DMS79 (cell line): ENCODE results near the gene DGKG.

Experiments
- DNase-seq: peaks from one replicate; lab custom pipeline; 2025; lab: John Stamatoyannopoulos, UW

Gene DGKG

DNA sequence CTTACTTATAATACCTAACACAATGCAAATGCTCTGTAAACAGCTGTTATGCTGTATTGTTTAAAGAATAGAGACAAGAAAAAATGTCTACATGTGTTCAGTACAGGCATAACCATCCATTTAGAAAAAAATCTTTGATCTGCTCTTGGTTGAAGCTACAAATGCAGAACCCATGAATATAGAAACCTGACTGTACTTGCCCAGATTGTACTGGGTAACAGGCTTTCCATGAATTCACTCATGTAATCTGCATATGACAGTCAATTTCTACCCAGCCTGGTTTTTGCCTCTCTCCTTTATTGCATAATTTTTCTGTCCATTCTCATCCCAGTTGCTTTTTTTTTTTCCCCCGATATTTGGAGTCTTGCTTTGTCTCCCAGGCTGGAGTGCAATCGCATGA is 190.5 kb downstream of the DGKG start:
- DNase-seq, result no peak

DNA sequence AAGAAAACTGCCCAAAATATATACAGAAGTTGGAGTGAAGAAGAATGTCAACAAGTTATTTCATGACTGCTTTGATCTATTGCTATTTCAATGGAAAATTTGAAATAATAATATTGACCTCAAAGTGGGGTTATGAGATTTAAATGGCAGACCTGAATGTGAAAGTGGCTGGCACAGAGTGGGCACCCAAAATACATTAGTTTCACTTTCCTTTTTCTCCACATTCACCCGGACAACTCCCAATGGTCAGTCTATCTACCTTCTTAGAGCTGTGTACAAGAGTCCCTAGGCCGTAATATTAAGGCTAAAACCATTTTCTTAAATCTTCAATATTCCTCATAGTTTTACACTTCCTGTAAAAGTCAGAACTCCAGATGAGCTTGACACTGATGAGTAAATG is 191.5 kb downstream of the DGKG start:
- no peak for DNase-seq

DNA sequence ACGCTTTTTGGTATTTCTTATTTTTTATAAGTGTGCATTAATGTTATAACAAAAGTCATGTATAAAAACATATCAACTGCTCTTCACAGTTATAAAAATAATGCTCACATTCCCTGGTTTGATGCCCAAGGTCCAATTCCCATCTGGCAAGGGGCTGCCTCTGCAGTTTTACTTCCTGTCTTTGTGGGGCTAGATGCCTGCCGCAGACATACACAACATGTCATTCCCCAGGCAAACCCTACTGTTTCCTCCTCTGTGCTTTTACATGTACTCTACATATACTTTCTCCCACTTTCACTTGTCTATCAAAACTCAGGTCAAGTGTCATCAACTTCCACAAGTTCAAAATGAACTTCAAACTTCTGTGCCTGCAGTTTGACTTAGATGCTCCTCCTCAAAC is 192.7 kb downstream of the DGKG start:
- DNase-seq, result no peak

DNA sequence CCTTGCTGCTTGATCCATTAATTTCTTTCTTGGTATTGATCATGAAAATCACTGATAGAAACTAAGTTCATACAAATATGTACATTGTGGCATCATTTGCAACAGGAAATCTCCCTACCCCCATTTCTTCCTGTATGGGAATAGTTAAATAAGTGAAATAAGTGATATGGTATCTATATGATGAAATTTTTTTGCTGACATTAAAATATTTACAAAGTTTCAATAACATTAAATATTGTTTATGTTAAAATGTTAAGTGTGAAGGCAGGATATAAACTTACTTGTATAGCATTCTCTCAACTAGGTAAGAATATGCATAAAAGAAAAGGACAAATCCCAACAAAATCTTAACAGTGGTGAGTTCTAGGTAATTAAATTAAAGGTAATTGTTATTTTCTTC is 193.1 kb downstream of the DGKG start:
- DNase-seq, result no peak

- no peak for DNase-seq
These were observed 194.2 kb downstream of the DGKG start for GRCh38 chr3:186167646-186168395.

DNA sequence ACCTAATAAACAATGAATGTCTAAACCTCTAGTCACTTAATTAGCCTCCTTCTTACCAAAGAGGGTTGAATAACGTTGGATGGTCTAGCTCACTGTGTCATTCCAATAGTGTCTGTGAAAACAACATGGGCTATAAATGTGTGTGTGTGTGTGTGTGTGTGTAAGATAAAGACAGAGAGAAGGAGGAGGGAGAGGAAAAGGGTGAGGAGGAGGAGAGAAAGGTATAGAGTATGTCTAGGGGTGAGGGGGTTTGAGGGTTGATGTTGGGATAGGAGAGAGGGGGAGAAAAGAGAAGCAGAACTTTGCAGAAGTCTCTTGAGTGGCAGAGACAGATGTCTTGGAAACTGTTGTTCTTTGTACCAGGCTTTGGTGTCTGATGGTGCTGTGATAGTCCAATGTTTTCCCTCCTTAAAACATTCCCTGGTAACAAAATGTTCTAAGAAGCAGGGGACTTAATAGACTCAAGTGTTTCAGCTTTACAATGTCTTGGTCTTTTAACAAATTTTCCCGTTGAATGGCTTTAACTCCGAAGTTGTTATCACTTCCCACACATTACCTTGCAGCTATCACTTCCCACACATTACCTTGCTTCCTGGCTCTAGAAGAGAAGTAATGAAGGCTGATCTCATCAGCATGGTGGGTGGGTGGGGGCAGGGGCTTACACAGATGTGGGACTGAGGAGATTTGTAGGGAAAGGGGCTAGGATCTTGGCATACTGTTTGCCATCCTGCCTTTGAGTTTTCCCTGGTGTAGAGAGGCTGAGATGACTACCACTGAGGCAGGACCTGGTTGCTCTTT is 195.3 kb downstream of the DGKG start:
- DNase-seq, result no peak

DNA sequence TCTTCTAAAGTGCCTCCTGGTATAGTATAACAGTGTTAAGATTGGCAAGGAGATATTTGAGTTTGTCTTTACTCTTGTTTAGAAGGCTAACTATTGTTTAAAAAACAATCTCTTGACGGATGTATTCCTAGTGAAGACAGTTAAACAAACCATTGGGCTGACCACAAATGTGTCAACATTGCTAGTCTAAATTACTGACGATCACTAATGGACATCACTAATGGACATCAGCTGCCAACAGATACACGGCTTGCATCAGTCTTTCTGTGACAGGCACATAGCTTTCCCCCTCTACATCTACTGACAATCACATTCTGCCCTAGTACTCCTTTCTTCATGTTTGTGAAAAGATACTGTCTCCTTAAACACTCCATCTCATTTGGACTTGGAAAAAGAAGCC is 196.0 kb downstream of the DGKG start:
- no peak for DNase-seq

- DNase-seq, result no peak
These were observed 196.7 kb downstream of the DGKG start for GRCh38 chr3:186165331-186165730.

DNA sequence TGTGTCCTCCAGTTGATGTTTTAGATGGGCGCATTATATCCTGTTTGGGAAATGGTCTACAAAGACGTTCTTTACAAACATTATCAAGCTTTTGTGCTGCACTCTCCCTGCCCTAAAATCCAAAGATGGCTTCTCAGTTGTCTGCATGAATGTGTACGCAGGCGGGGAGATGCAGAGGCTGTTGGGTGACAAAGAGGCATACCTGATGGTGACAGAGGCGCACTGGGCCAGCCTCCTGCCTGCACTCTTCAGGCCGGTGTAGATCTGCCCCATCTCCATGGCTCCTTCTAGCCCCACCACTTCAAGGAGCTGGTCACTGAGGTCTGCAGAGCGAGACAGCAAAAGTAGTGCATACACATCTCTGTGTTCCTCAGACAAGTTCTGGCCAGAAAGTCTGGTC is 197.3 kb downstream of the DGKG start:
- no peak for DNase-seq

- DNase-seq, result no peak
These were observed 199.8 kb downstream of the DGKG start for GRCh38 chr3:186162221-186162620.

GRCh38 chr3:186160691-186161243 is 201.3 kb downstream of the DGKG start:
- DNase-seq, result no peak

- no peak for DNase-seq
These were observed 207.4 kb downstream of the DGKG start for GRCh38 chr3:186154641-186155040.

- no peak for DNase-seq
These were observed 209.1 kb downstream of the DGKG start for GRCh38 chr3:186152889-186153292.

DNA sequence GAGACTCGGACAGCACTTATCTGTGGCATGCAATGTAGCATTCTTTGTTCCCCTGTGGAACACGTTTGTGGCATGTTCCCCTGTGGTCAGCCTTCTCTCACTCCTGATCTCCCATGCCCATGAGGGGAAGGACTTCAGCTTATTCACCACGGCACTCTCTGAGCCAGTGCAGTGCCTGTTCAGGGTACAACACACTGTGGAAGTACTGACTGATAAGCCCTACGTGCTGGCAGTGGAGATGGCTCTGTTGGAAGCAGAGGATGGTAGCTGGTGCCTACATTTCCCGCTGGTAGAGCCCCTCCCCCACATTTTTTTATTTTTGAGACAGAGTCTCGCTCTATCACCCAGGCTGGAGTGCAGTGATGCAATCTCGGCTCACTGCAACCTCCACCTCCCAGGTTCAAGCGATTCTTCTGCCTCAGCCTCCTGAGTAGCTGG is 209.7 kb downstream of the DGKG start:
- DNase-seq, result no peak

GRCh38 chr3:186151077-186151971 is 210.7 kb downstream of the DGKG start:
- no peak for DNase-seq

- DNase-seq, result no peak
These were observed 211.8 kb downstream of the DGKG start for GRCh38 chr3:186150041-186150830.

DNA sequence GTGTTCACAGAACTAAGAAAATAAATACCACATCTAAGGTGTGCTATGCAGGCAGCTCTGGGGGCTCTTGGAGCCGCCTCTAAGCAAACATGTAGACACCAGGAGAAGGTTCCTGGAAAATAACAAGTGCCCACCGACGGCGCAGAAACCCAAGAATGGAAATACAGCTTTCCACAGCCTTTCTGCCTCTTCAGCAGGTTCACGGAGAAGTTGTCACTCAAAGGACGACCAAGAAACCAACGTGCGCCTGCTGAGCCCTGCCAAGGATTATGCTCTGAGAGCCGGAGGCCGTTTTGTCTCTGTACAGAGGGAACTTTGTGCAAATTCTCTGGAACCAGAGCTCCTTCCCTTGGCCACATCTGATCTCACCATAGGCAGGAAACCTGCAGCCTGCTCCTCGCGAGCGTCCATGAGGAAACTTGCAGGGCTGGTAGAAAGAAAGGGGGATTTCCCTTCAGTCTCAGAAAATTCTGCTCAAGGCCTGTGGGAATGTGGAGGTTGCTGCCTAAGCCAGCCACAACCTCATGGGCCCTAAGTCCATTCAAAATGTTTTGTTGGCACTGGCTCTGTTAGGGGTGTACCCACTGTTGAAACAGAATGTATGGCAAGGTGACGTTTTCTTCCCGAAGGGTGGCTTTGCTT is 212.6 kb downstream of the DGKG start:
- no peak for DNase-seq

DNA sequence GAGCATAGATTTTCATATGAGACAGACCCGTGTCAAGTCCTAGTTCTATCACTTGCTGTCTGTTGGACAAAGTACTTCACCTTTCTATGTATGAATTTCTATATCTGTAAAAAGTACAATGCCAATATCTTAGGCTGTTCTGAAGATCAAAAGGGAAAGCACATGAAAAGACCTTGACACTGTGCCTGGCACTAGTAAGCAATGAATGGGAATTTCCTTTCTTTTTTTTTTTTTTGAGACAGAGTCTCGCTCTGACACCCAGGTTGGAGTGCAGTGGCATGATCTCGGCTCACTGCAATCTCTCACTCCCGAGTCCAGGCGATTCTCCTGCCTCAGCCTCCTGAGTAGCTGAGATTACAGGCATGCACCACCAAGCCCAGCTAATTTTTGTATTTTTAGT is 217.8 kb downstream of the DGKG start:
- DNase-seq, result no peak

- no peak for DNase-seq
These were observed 218.8 kb downstream of the DGKG start for GRCh38 chr3:186143250-186143649.

GRCh38 chr3:186142393-186142932 is 219.6 kb downstream of the DGKG start:
- no peak for DNase-seq

GRCh38 chr3:186141790-186142189 is 220.2 kb downstream of the DGKG start:
- no peak for DNase-seq
